Aorta (tissue), 5 donors: ENCODE data around the gene MTERF2. TPM values are rescaled to one million over a fixed set of nuclear protein-coding genes. Genes with fewer than 3 reads are reported as not detected.

Experiments
- ATAC-seq: fragments of 200-7000 bp; cut with Tn5 transposase; one replicate; pipeline ENCODE4 v1.9.1; 2022; ENCODE audit warnings: moderate library complexity; ENCODE audit not compliant: low FRiP score
- DNase-seq, 2 donors: peaks; one replicate each; pipeline ENCODE4 v3.0.0-alpha.2; 2020
- H3K27ac ChIP-seq, 2 donors: one replicate each; pipeline ENCODE4 v1.5.1; 2013; ENCODE audit warnings: low read length in 2 of 2, mild to moderate bottlenecking in 2 of 2, moderate library complexity in 2 of 2, control low read depth in 1 of 2, inconsistent platforms in 1 of 2, low read depth in 1 of 2
- H3K27me3 ChIP-seq, 2 donors: one replicate each; pipeline ENCODE4 v1.6.1; 2013; ENCODE audit warnings: control low read depth in 1 of 2, low read length in 1 of 2, mild to moderate bottlenecking in 1 of 2, moderate library complexity in 1 of 2; ENCODE audit not compliant: insufficient read depth in 2 of 2, control insufficient read depth in 1 of 2
- H3K36me3 ChIP-seq, 2 donors: one replicate each; pipeline ENCODE4 v1.6.1; 2013; ENCODE audit warnings: control low read depth in 1 of 2, low read length in 1 of 2, mild to moderate bottlenecking in 1 of 2; ENCODE audit not compliant: insufficient read depth in 2 of 2, control insufficient read depth in 1 of 2
- H3K4me1 ChIP-seq, 2 donors: one replicate each; pipeline ENCODE4 v1.6.1; 2013; ENCODE audit warnings: low read length in 2 of 2, control low read depth in 1 of 2, mild to moderate bottlenecking in 1 of 2, moderate library complexity in 1 of 2; ENCODE audit not compliant: insufficient read depth in 2 of 2, control insufficient read depth in 1 of 2
- H3K4me3 ChIP-seq, 2 donors: one replicate each; pipeline ENCODE4 v1.5.1; 2013; ENCODE audit warnings: low read length in 2 of 2, control low read depth in 1 of 2, mild to moderate bottlenecking in 1 of 2
- H3K9me3 ChIP-seq: one replicate; pipeline ENCODE4 v1.6.1; 2013; ENCODE audit warnings: mild to moderate bottlenecking, low read length; ENCODE audit not compliant: control insufficient read depth
- WGBS, 2 donors: extraction: QIAGEN DNeasy Blood & Tissue Kit; methylation state at CpG; one replicate each; pipeline ENCODE4 v1.1.7; 2013; 5-methylcytosine and 5-hydroxymethylcytosine counted together
- intact Hi-C, 2 donors: fragments of 100-400 bp; cut with DNase I; formaldehyde crosslinking; loops; one replicate each; pipeline versions ENCODE4 v1.14.2 to v1.15.0; 2022
- polyA plus RNA-seq, 2 donors: library from polyadenylated mRNA; stranded (reverse); fragments of 200-250 nt; gene quantifications; one replicate each; pipeline ENCODE4 v1.2.3, GENCODE V29; 2013
- total RNA-seq, 2 donors: library from RNA; stranded (reverse); fragmentation: NEBNext Ultra II Directional; extraction: Animal tissue kit (Norgen Biotek cat#: 25700); gene quantifications; one replicate each; pipeline ENCODE4 v1.2.1, GENCODE V29; 2021
- donor health status: healthy with polysubstance abuse.
- donor health status: Bipolar disorder and iron deficiency.
- donor health status: DM: no; HTN: no; CAD: no.
- donor health status: DM: no; HTN: no; CAD: no.
- donor health status: DM: yes; HTN: yes; CAD: no.

MTERF2 gene
- total and polyA plus RNA-seq, 4 donors = 6.5 to 20.1 (median 9.8) TPM

DNA sequence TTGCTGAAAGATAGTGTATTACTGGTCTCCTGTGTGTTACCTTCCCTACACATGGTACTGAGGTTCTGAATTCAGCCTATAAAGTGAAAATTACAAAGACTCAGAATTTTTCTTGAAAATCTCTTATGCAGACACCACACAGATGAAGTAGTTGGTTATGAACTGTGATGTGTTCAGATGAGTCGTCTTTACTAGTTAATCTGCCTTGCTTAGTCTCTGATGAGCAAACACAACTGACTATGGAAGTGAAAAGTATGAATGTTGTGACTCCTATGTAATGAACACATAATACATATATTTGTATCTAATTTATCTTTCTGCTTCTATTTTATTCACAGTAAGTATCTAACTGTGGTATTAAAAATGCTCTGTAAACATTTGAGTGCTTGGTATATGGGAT is 4.7 kb downstream of the MTERF2 start:
- intact Hi-C loops = no loop called here
- Histone ChIP-seq H3K4me3 (no peak overlapping the region), H3K27ac (no peak overlapping the region), H3K36me3 (no peaks in the 10 kb centered on the region), H3K27me3 (no peaks in the 10 kb centered on the region), H3K9me3 (no peaks in the 10 kb centered on the region), H3K4me1 (peaks cover 0 to 5% of the 10 kb centered on the region in 2 donors)
- no peak for ATAC-seq
- DNase-seq = no peak
- 79 to 83% methylated on average over 1 of the region's 1 CpG for WGBS, 2 donors

- H3K27ac ChIP-seq = no peak overlapping the region
- no peak overlapping the region for H3K4me3 ChIP-seq
- no peaks in the 10 kb centered on the region for H3K9me3 ChIP-seq
- no peaks in the 10 kb centered on the region for H3K27me3 ChIP-seq
- intact Hi-C loops = no loop called here
- H3K4me1 ChIP-seq = peaks cover 0 to 5% of the 10 kb centered on the region in 2 donors
- no peak for ATAC-seq
- no peaks in the 10 kb centered on the region for H3K36me3 ChIP-seq
- no peak for DNase-seq
- 88 to 91% methylated on average over 3 of the region's 3 CpGs for WGBS, 2 donors
These were observed 5.2 kb downstream of the MTERF2 start for GRCh38 chr12:106981788-106982187.

DNA sequence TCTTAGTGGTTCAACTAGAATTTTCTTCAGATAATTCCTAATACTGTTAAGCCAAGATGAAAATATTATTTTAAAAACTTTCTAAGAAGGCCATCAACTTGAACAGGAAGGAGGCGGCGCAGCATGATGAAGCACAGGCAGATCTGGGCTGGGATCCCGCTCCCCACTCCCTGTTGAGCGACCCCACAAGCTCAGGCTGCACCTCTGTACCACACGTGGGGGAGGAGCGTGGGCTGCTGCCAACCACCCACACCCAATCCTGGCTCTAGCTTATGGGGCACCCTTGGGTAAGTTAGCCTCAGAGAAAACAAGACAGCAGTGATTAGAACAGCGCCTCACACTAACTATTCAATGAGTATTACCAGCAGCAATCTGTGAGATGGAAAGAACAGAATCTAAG is 6.0 kb downstream of the MTERF2 start:
- no peaks in the 10 kb centered on the region for H3K9me3 ChIP-seq
- DNase-seq (no peak), ATAC-seq (peak; percentile 37)
- no peaks in the 10 kb centered on the region for H3K27me3 ChIP-seq
- no peak overlapping the region for H3K4me3 ChIP-seq
- no peaks in the 10 kb centered on the region for H3K36me3 ChIP-seq
- H3K4me1 ChIP-seq = peaks cover under 1 to 9% of the 10 kb centered on the region in 2 donors
- intact Hi-C loops = no loop called here
- 6 to 15% methylated on average over 7 of the region's 7 CpGs for WGBS, 2 donors
- no peak overlapping the region for H3K27ac ChIP-seq

- ATAC-seq (no peak), DNase-seq (peak in 1 of 2 donors; percentile 65)
- Histone ChIP-seq H3K9me3 (no peaks in the 10 kb centered on the region), H3K36me3 (no peaks in the 10 kb centered on the region), H3K27me3 (no peaks in the 10 kb centered on the region), H3K27ac (peak overlapping the region in 1 of 2 donors; percentile 67), H3K4me3 (no peak overlapping the region), H3K4me1 (peaks cover 3 to 14% of the 10 kb centered on the region in 2 donors)
- 15 to 23% methylated on average over 9 of the region's 9 CpGs for WGBS, 2 donors
- intact Hi-C loops = no loop called here
These were observed 8.7 kb downstream of the MTERF2 start for GRCh38 chr12:106978035-106978800.

DNA sequence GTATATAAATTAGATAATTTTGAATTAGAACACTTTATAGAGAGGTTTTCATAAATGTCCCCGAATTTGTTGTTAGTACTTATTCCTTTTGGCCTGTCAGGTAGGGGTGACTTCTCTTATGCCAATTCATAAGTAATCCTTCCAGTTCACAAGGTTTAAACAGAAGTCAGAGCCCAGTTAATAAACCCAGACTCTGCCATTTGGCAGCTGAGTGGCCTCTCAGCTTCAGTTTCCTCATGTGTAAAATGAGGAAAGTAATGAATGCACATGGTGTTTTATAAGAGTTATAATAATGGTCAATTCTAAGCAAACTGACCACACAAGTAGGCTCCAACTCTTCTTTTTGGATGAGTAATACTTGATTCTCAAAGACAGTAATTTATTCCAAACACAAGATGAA is 10.3 kb downstream of the MTERF2 start:
- Histone ChIP-seq H3K27ac (no peak overlapping the region), H3K36me3 (no peaks in the 10 kb centered on the region), H3K9me3 (no peaks in the 10 kb centered on the region), H3K27me3 (no peaks in the 10 kb centered on the region), H3K4me1 (peaks cover 3 to 14% of the 10 kb centered on the region in 2 donors), H3K4me3 (no peak overlapping the region)
- ATAC-seq = no peak
- WGBS, 2 donors = 37 to 59% methylated on average over 1 of the region's 1 CpG
- intact Hi-C loops = no loop called here
- DNase-seq = no peak

GRCh38 chr12:106975993-106976658 is 10.8 kb downstream of the MTERF2 start:
- peak overlapping the region in 1 of 2 donors; percentile 36 for H3K27ac ChIP-seq
- no peaks in the 10 kb centered on the region for H3K9me3 ChIP-seq
- intact Hi-C loops = no loop called here
- H3K4me3 ChIP-seq = no peak overlapping the region
- WGBS, 2 donors = 77 to 80% methylated on average over 3 of the region's 3 CpGs
- H3K36me3 ChIP-seq = peaks cover under 1 to 5% of the 10 kb centered on the region in 2 donors
- DNase-seq (no peak), ATAC-seq (no peak)
- no peaks in the 10 kb centered on the region for H3K27me3 ChIP-seq
- peaks cover 3 to 14% of the 10 kb centered on the region in 2 donors for H3K4me1 ChIP-seq

DNA sequence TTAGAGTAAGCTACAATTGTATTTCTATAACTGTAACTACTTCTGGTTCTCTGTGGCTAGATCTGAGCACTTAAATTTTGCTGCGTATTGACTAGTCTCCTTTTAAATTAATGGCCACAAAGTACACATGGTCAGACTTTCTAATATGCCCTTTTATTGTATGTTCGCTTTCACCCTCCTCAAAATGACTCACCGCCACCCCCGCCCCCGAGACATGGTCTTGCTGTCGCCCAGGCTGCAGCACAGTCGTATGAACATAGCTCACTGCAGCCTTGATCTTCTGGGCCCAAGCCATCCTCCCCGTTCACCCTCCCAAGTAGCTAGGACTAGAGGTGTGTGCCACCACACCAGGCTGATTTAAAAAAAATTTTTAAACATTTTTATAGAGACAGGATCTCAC is 11.8 kb downstream of the MTERF2 start:
- ATAC-seq (no peak), DNase-seq (no peak)
- no peaks in the 10 kb centered on the region for H3K9me3 ChIP-seq
- peaks cover 3 to 14% of the 10 kb centered on the region in 2 donors for H3K4me1 ChIP-seq
- H3K27ac ChIP-seq = no peak overlapping the region
- 93% methylated on average over 8 of the region's 8 CpGs for WGBS, 2 donors
- no peak overlapping the region for H3K4me3 ChIP-seq
- H3K27me3 ChIP-seq = no peaks in the 10 kb centered on the region
- intact Hi-C loops = no loop called here
- H3K36me3 ChIP-seq = peaks cover 2 to 7% of the 10 kb centered on the region in 2 donors

- DNase-seq = no peak
- H3K9me3 ChIP-seq = no peaks in the 10 kb centered on the region
- H3K27me3 ChIP-seq = no peaks in the 10 kb centered on the region
- ATAC-seq = no peak
- H3K27ac ChIP-seq = no peak overlapping the region
- 42 to 50% methylated on average over 3 of the region's 3 CpGs for WGBS, 2 donors
- intact Hi-C loops = no loop called here
- peaks cover 2 to 7% of the 10 kb centered on the region in 2 donors for H3K36me3 ChIP-seq
- no peak overlapping the region for H3K4me3 ChIP-seq
- peaks cover 3 to 14% of the 10 kb centered on the region in 2 donors for H3K4me1 ChIP-seq
These were observed 12.4 kb downstream of the MTERF2 start for GRCh38 chr12:106974511-106974910.

GRCh38 chr12:106973545-106973944 is 13.4 kb downstream of the MTERF2 start:
- H3K4me3 ChIP-seq = no peak overlapping the region
- H3K27me3 ChIP-seq = no peaks in the 10 kb centered on the region
- H3K4me1 ChIP-seq = peaks cover 3 to 14% of the 10 kb centered on the region in 2 donors
- no peak overlapping the region for H3K27ac ChIP-seq
- H3K9me3 ChIP-seq = no peaks in the 10 kb centered on the region
- ATAC-seq (no peak), DNase-seq (no peak)
- intact Hi-C loops = no loop called here
- peaks cover 2 to 7% of the 10 kb centered on the region in 2 donors for H3K36me3 ChIP-seq
